T-helper 1 cell (primary cell): Measurements from ENCODE around the gene TSSC4.

Experiments used
- DNase-seq, 5 donors: peaks; one replicate each; pipeline ENCODE4 v3.0.0-alpha.2; 2012 to 2020

The TSSC4 gene

GRCh38 chr11:2387266-2387987 lies 13.1 kb upstream of the TSSC4 start:
- no peak for DNase-seq

GRCh38 chr11:2388431-2389376 lies 11.8 kb upstream of the TSSC4 start:
- DNase-seq = no peak

GRCh38 chr11:2389377-2390026 lies 11.0 kb upstream of the TSSC4 start:
- DNase-seq = no peak

GRCh38 chr11:2390091-2390724 lies 10.3 kb upstream of the TSSC4 start:
- DNase-seq = no peak

- no peak for DNase-seq
Measured at GRCh38 chr11:2390725-2391151, 9.8 kb upstream of the TSSC4 start.

- no peak for DNase-seq
Measured at GRCh38 chr11:2391181-2391975, 9.2 kb upstream of the TSSC4 start.

GRCh38 chr11:2392241-2392959 lies 8.2 kb upstream of the TSSC4 start:
- no peak for DNase-seq

- no peak for DNase-seq
Measured at GRCh38 chr11:2393111-2393868, 7.3 kb upstream of the TSSC4 start.

GRCh38 chr11:2393941-2394817 lies 6.4 kb upstream of the TSSC4 start:
- no peak for DNase-seq

GRCh38 chr11:2394818-2395105 lies 5.8 kb upstream of the TSSC4 start:
- DNase-seq = no peak

GRCh38 chr11:2395211-2395730 lies 5.3 kb upstream of the TSSC4 start:
- DNase-seq = no peak

- DNase-seq = no peak
Measured at GRCh38 chr11:2395856-2396255, 4.7 kb upstream of the TSSC4 start.

- no peak for DNase-seq
Measured at GRCh38 chr11:2396471-2396870, 4.1 kb upstream of the TSSC4 start.

GRCh38 chr11:2397005-2397404 lies 3.5 kb upstream of the TSSC4 start:
- no peak for DNase-seq

- DNase-seq = no peak
Measured at GRCh38 chr11:2398664-2399355, 1.7 kb upstream of the TSSC4 start.

GRCh38 chr11:2399488-2400068 lies 972 bp upstream of the TSSC4 start:
- peak in 2 of 5 donors; percentile 19 to 36 for DNase-seq

- no peak for DNase-seq
Measured at GRCh38 chr11:2400762-2401435, 349 bp downstream of the TSSC4 start.
